ENCODE results near the gene ABCE1. TPM values are rescaled to one million over a fixed set of nuclear protein-coding genes. Genes with fewer than 3 reads are reported as not detected.

The ABCE1 gene
- total RNA-seq (2014; rRNA removed; shearing (Covaris generic)), result 161 and 173 TPM in 2 replicates

DNA sequence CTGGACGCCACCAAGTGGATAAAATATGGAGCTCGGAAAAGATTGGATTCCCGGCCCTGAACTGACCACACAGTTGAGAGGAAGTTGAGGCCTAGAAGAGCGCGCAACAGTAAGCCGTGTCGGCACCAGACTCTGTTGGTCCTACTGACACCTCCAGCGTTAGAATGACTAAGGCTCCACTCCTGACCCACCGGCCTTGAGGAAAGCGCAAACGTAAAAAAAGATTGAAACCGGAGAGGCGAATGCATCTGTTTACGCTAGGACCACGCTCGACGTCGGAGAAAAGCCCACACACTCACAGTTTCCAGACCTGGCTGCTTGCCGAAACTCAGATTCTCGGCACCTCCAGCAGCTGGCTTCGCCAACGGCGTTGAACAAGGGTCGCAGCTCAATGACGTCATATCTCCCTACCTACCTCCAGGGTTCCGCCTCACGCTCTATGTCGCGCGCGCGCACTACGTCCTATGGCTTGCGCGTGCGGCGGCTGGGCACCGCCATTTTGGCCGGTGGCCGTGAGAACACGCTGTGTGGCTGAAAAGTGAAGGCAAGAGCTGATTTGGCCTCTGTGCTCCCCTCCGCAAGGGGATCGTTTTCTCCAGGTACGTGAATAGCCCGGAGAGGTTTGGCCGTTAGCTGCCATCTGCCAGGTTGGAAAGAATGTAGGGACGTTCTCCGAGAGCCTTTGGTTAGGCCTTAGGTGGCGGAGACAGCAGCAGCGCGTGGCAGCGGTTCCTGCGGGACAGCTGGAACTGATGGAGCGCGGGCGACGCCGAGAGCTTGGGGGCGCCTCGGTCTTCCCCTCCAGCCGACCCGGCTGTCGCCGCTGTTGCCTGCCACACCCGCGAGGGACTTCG lies at the start of gene ABCE1, which contains the start of gene ANAPC10:
Gene ABCE1 (plus strand): TSS at position 491 of the 854 bp plus-strand sequence. CDS start 6,102 bp downstream, outside the sequence.
Gene ANAPC10 (minus strand): TSS at position 376 of the 854 bp plus-strand sequence. CDS start 2,097 bp downstream, outside the sequence.
- peak; percentile 93 for DNase-seq (ENCODE audit: low spot score)

DNA sequence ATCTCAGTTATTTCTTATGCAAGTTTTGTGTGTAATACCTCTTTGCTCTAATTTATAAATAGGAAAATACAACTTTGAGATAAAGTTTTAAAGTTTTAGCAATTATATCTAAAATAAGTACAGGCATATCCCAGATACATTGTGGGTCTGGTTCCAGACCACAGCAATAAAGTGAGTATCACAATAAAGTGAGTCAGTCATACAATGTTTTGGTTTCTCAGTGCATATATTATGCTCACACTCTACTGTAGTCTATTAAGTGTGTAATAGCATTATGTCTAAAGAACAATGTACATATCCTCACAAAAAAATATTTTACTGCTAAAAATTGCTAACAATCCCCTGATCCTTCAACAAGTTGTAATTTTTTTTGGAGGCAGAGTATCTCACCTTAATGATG lies 49.3 kb upstream of the ABCE1 start:
- DNase-seq (ENCODE audit: low spot score), result no peak

DNA sequence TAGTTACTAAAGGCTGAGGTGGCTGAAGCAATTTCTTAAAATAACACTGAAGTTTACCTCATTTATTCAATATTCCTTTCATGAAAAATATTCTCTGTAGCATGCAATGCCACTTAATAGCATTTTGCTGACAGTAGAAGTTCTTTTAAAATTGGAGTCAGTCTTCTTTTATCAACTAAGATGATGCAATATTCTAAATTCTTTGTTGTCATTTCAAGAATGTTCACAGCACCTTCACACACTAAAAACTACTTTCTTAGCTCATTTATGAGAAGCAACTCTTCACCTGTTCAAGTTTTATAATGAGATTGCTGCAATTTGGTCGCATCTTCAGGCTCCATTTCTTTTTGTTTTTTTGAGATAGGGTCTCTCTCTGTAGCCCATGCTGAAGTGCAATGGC lies 48.9 kb upstream of the ABCE1 start:
- DNase-seq (ENCODE audit: low spot score), result no peak

DNA sequence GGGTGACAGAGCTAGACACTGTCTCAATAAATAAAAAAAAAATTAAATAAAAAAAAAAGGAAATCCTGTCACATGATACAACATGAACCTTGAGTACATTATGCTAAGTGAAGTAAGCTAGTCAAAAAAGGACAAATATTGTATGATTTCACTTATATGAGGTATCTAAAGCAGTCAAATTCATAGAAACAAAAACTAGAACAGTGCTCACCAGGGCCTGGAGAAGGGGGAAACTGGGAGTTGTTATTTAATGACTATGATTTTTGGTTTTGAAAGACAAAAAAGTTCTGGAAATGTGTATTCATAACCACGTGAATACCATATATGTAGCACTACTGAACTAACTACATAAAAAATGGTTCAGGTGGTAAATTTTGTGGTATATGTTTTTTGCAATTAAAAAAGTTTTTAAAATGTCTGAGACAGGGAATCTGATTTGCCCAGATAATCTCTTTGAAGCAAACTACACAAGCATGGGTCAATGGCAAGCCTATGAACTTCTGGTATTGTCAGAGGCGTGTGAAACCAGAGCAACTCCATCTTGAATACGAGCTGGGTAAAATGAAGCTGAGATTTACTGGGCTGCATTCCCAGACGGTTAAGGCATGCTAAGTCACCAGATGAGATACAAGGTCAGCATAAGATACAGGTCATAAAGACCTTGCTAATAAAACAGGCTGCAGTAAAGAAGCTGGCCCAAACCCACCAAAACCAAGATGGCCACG lies 42.4 kb upstream of the ABCE1 start:
- DNase-seq (ENCODE audit: low spot score), result no peak

DNA sequence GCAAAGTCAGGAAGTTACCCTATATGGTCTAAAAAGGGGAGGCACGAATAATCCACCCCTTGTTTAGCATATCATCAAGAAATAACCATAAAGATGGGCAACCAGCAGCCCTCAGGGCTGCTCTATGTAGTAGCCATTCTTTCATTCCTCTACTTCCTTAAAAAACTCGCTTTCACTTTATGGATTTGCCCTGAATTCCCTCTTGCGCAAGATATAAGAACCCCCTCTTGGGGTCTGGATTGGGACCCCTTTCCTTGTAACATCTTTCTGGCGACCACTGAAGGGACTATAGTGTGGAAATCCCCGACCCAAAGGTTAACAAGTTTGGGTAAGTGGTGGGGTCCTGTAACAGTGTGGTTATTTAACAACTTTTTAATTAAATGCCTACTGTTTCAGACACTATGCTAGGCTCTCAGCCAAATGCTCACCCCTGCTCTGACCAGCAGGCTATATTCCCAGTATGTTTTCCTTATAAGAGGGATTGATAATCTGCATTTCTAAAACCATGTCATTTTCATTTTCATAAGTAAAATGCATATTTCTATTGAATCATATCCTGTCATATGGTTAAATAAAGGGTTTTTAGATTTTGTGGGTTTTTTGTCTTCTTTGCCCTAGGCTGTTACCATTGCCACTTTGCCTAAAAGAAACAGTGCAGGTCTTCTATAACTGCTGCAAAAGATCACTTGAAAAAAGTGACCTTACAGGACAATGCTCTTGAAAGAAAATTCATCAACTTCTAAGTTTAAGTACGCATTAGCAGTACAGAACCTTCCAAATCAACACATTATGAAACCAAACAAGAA lies 41.6 kb upstream of the ABCE1 start:
- no peak for DNase-seq (ENCODE audit: low spot score)

DNA sequence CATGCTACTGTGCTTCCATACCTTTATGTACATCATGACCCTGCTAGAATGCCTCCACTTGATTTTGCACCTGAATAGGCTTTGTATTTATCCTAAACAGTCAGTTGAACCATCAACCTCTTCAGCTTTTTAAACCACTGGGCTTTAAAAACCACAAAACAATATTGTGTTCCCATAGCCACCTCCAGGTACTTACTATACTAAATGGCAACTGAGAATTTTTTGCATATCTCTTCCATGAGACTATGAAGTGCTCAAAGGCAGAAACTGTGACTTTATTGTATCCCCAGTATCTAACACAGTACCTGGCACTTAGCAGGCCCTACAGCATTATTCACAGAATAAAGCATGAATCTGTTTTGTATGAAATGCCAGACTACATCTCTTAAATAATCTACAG lies 39.9 kb upstream of the ABCE1 start:
- DNase-seq (ENCODE audit: low spot score), result no peak

DNA sequence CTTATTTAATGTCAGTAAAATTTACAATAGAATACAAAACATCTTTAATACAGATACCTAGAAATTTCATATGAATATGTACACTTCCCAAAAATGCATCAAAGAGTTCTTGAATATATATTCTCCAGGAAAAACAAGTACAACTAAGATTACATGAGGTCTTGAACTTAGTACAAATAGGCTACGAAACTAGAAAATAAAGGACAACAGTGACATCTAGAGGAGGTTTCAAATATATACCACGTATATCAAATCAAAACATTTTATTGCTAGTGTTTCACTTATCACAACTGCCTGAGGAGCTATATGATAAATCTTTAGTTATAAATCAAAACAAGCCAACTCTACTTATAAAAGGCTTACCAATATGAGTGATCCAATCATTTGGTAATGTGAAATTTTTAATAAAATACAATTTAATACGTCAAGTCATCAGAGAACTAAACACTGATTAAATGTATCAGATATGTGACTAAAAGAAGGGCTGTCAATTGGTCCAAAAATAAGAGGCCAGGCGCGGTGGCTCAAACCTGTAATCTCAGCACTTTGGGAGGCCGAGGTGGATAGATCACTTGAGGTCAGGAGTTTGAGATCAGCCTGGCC lies 36.7 kb upstream of the ABCE1 start:
- DNase-seq (ENCODE audit: low spot score), result peak; percentile 46

- peak; percentile 16 for DNase-seq (ENCODE audit: low spot score)
Observed at GRCh38 chr4:145066063-145066501, 32.0 kb upstream of the ABCE1 start.

GRCh38 chr4:145069361-145069760 lies 28.8 kb upstream of the ABCE1 start:
- no peak for DNase-seq (ENCODE audit: low spot score)

GRCh38 chr4:145071560-145071959 lies 26.6 kb upstream of the ABCE1 start:
- no peak for DNase-seq (ENCODE audit: low spot score)

DNA sequence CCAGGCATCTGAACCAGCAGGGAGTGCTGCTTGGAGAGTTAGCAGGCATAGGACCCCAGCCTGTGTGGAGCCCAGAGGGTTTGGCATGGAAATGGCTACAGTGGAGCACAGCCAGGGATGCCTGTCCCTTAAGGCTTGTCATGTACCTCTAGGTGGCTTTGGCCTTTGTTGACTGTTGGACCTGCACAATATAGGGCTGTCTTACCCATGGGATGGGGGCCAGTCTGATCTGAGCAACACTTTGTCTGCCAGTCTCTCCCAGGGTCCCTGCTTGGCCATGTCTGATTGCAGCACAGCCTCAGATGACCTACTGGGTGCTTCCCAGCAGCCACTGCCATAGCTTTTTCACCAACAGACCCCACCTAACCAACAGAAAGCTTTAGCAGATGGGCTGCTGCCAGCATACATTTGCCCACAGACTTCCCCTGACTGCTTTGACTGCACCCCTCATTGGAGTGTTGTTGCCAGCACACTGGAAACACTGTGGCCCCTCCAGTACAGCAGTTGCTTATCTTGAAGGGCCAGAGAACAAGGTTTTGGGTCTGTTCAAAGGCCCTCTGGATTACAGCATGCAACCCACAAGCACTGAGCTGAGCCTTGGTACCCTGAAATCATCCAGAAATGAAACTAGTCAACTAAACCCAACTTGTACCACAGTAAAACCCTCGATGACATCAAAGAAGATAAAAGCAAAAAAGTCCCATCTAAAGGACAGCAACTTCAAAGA lies 22.2 kb upstream of the ABCE1 start:
- DNase-seq (ENCODE audit: low spot score), result no peak

DNA sequence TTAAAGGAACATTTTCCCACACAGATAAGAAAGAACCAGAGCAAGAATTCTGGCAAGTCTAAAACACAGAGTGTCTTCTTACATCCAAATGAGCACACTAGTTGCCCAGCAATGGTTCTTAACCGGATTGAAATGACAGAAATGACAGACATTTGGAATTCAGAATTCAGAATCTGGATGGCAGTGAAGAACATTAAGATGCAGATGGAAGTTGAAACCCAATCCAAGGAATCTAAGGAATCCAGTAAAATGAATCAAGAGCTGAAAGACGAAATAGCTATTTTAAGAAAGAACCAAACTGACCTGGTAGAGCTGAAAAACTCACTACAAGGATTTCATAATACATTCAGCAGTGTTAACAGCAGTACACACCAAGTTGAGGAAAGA lies 21.6 kb upstream of the ABCE1 start:
- no peak for DNase-seq (ENCODE audit: low spot score)

DNA sequence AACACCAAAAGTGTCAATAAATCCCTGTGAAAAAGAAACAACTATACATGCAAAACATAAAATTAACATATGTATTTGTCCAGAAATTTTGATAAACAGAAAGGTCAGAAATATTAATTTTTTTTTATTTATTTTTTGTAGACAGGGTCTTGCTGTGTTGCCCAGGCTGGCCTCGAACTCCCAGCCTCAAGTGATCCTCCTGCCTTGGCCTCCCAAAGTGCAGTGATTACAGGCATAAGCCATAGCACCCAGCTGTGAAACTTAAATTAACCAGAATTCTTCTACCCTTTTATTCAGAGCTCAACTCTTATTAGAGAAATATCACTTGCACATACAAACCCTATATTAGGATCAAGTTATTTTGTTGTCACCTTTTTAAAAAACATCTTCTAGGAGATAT lies 16.4 kb upstream of the ABCE1 start:
- DNase-seq (ENCODE audit: low spot score), result no peak

GRCh38 chr4:145083891-145084605 lies 14.1 kb upstream of the ABCE1 start:
- no peak for DNase-seq (ENCODE audit: low spot score)

DNA sequence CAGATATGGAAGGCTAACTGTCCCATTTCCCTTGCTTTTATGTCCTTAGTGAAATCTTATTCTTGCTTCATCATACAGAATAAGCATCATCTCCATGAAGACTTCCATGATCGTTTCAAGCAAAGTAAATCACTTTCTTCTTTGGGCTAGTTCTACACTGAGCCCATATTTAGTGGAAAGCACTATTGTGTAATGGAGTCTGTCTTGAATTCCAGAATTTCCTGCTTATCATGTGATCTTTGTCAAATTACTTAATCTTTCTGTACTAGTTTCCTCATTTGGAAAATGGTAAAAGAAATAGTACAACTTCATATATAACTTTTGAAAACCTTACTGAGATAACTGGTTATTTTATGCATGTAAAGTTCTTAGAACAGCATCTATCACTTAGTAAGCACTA lies 7.7 kb upstream of the ABCE1 start:
- no peak for DNase-seq (ENCODE audit: low spot score)

DNA sequence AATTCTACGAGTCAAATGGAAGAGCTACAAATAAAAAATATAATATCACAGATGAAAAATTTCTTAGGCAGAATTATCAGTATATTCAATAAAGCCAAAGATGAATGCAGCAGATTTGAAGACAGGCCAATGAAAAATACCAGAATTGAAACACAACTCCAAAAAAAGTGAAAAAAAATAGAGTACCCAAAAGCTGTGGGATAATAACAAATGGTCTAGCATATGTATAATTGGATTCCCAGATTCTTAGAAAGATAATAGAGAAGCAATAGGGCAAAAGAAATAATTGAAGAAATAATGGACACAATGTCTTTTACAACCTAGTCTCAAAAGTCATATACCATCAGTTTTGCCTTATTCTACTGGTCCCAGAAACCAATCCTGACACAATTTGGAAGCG lies 4.5 kb upstream of the ABCE1 start:
- DNase-seq (ENCODE audit: low spot score), result no peak

GRCh38 chr4:145097331-145097820 lies 735 bp upstream of the ABCE1 start:
- no peak for DNase-seq (ENCODE audit: low spot score)

- peak; percentile 52 for DNase-seq (ENCODE audit: low spot score)
Observed at GRCh38 chr4:145098675-145099037, 545 bp downstream of the ABCE1 start.

DNA sequence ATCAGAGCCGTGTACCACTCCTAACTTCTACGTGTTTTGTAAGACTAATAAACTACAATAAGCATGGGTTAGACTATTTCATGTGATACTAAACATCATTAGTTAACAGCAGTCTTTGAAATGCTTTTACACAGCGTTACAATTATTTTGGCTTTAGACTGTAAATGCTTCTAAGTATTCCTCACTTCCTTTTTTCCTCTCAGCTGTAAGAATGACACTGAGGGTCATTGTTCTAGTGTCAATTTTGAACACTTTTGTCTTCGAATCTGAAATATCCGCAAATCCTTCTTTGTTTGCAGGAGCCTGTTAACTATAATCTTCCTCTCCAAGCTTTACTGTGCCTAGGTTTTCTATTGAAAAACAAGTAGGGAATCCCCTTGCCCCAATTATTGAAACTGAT lies 1.5 kb downstream of the ABCE1 start:
- peak; percentile 1 for DNase-seq (ENCODE audit: low spot score)

DNA sequence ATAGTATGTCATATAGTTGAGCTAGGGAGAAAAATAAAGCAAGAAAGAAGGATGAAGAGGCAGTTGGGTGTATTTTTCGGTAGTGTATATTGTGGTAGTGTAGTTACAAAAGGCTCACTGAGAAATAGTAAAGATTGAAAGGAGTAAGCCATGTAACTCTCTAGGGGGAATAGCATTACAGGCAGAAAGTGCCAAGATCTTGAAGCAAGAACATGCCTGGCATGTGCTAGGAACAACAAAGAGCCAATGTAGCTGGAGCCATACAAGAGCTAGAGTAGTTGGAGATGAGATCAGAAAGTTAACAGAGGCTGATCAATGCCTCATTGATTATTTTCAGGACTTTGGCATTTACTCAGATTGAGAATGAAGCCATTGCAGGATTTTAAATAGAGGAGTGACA lies 3.0 kb downstream of the ABCE1 start:
- no peak for DNase-seq (ENCODE audit: low spot score)

Data from A172 (cell line).